GM18507 (cell line): ENCODE data around the gene SETMAR.
"Not testable (repeated sequence)": the region's sequence is repeated elsewhere in the genome, so short reads cannot be mapped to it uniquely, and the experiment has no call there.

Experiments
- DNase-seq: peaks from one replicate; pipeline ENCODE4 v3.0.0; 2011; ENCODE audit warnings: low read depth; ENCODE audit not compliant: insufficient read length; ENCODE audit errors: extremely low spot score
- FAIRE-seq: peaks from 2 replicates; lab custom pipeline; 2011; peaks lifted over from hg19 to GRCh38; lab: Jason Lieb, UNC

The SETMAR gene

DNA sequence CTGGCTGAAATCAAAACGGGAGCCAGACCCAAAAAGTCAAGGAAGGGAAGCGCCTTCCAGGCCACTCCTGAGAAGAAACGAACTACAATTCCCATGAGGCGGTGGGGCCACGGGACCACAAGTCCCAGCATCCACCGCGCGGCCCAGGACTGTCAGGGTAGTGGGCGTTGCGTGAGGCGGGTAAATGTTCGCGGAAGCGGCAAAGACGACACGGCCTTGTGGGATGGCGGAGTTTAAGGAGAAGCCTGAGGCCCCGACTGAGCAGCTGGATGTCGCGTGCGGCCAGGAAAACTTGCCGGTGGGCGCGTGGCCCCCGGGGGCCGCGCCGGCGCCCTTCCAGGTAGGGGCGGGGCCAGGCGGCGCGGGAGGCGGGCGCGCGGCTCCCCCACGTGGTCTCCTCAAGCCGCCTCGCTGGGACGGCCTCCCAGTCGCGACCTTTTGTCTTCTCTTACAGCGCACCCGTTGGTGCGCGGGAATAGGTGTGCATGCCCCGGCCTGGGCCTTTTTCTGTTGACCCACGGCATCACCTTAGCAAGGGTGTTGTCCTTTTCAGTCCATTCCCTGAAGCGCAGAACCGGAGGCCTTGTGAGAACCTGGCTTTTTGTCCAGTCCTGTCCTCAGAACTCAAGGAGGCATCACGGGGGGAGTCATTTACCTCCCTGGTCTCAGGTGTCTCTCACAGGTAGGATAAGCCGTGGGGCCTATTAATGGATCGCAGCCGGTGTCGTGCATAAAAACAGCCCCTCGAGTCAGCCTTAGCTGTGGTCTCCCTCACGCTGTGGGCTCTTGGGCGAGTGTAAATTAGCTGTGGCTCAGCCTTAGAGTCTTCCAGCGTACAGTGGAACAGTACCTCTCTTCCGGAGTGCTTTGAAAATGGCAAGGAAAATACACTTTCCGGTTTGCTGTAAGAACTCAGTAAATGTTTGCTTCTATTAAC, at the start of gene SETMAR:
TSS of gene SETMAR (plus strand) at position 183 of the 937 bp plus-strand sequence. CDS start at position 185, 2 bp downstream.
- DNase-seq: peak; percentile 89
- FAIRE-seq: peak; percentile 92

DNA sequence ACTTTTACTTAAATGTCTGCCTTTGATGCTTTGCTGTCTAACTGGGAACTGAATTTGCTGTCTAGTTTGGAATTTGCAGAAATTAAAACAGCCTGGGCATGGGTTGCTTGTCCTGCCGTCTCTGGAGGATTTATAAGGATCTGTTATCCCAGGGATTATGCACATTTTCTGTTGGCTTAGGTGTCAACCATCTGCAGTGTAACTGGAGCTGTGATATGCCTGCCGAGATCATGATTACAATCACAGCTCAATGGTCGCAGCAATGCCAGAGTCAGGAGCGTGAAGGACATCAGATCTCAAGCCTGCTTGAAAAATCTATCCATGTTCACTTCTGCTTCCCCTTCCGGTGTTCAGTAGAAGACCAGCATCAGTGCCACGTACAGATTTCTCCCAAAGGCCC, 41.8 kb upstream of the SETMAR start:
- FAIRE-seq (no peak), DNase-seq (no peak)

DNA sequence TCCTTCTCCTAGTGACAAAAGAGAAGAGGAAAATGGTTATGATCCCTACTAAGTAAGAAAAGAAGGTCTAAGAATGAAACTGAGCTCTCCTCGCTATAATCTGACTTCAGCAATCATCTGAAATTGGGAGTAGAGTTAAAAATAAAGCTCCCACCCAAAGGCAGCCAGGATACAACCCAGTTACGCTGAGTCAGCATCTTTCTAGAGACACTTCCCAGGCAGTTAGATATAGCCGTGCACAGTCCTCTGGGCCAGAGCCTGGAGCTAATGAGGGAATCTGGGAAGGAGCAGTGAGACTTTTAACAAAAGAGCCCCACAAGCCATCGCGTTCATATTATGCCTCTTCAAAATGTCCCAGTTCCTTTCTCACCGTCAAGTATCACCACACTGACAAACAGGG, 39.1 kb upstream of the SETMAR start:
- DNase-seq (no peak), FAIRE-seq (no peak)

DNA sequence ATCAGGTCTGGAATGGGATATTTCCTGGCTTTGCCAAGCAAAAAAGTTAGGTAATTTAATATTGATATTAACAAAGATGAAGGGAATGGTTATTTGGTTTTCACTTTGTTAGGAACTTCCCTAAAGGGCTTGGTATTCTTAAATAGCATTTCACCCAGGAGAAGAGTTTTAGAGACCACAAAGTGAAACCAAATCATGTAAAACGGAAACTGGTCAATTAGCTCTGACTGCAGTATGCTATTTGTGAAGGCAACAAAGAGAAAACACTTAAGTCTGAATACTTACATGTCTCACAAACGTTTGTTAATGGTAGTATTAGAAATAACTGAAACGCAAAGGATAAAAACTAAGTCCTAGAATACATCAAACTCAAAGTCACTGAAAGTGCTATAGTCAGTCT, 32.4 kb upstream of the SETMAR start:
- DNase-seq (no peak), FAIRE-seq (peak; percentile 68)

DNA sequence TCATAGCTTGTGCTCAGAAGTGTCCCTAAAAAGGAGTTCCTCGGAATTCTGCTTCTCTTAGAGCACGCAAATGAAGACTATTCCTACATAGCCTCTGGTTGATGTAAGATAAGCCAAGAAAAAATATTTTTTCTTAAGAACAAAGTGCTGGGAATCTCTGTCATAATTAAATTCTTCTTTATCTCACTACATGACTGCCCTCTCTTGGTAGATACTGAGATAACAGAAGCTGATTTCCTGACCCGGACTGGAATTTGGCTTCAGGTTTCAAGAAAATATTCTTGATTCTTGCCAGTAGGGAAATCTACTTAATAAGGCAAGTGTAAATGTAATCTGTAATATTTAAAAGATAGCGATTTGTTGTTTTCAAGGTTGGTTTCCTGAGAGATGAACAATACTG, 31.3 kb upstream of the SETMAR start:
- FAIRE-seq (peak; percentile 15), DNase-seq (no peak)

DNA sequence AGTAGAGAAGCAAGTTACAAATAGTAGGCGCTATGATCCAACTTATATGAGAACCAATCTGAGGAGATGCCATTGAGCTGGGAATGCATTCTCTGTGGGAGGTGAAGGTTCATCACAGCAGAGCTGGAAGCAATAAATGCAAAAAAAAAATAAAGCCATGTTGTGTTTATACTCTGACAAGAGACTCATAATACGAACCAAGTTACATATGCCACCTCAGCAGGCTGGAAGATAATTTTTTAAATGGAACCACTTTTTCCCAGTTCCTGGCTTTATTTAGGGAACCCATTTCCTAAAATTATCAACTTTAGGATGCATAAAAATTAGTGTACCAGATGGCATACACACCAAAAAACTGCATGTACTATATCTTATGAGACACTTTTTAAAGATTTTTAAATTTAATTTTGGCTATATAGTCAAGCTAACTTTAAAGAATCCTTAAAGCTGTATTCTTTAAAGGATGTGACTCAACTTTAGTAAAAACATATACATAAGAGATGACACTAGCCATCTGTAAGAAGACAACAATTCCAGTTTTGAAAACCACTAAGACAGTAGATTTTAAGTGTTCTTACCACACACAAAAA, 23.6 kb upstream of the SETMAR start:
- no peak for FAIRE-seq
- DNase-seq: no peak

DNA sequence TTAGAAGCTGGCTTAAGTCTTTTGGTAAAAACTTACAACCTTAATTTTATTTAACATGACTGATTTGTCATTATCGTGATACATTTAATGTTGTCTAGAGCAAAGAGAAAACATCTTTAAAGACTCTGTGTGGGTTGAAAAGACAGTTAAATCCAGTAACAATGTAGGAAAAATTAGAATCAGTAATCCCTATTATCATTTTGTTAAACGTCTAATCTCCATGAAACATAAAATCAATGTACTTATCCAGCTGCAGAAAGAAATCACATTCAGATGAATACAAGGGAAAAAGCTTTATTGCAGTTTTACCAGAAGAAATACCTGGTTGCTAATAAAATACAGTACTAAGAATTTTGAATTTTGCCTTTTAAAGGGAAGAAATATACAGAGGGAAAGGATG, 21.2 kb upstream of the SETMAR start:
- no peak for FAIRE-seq
- no peak for DNase-seq

DNA sequence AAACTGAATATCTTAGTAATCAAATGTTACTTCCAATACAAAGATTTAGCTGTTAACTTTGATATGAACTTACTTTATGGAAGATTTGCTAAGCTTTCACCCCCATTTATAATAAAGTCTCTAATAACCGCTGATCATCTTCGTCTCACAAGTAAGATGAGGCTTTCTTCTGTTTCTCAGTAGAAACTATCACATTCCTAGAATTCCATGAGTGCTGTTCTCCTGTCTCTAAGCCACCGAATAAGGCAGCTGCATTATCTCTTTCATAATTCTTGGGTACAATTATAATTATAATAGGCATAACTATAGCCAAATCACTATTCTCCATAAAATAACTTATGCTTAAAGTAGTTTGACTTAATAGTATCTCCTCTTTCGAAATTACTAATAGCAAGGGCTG, 18.3 kb upstream of the SETMAR start:
- no peak for DNase-seq
- no peak for FAIRE-seq

DNA sequence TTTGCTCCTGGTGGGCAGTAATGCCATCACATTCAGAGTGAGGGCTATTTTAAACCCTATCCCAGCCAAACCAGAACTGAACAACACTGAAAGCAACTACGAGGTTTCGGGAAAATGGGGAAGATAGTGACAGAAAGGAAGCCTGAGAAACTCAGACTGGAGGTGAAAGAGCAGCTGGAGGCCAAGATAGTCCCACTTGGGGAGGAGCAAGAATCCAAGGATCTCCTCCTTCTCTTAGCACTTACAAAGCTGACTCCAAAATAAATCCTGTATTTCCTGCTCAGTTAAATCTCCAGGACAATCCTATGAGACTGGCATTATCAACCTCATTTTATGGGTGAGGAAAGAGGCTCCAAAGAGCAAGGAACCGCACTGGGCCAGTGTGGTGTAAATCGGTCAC, 14.1 kb upstream of the SETMAR start:
- no peak for FAIRE-seq

DNA sequence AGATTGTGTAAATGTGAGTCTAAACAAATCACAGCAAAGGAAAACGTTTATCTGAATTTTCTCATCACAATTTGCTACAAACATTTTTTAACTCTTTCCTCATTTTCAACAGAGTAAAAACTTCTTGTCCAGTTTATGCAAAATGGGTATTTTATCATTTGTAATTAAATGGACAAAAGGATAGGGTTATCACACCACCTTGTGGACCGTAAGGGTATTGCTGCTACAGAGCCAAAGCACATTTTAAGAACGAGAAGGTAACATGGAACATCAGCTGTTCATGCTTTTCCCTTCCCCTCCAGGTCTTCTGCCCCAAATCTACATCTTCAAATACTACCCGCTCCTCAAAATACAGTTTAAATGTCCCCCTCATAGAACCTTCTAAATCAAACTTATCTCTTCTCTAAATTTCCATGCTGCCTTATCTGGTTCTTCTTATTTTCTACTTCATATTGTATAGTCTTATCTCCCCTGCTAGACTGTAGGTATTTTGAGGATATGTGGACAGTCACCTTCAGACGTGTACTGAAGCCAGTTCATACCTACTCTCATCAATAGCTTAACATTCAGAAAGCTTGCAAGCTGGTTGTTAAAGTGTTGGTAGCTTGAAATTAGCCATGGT, 12.8 kb upstream of the SETMAR start:
- peak; percentile 83 for FAIRE-seq
- no peak for DNase-seq

More for the DNA sequence above, 14.1 kb upstream of the SETMAR start:
- DNase-seq: no peak

DNA sequence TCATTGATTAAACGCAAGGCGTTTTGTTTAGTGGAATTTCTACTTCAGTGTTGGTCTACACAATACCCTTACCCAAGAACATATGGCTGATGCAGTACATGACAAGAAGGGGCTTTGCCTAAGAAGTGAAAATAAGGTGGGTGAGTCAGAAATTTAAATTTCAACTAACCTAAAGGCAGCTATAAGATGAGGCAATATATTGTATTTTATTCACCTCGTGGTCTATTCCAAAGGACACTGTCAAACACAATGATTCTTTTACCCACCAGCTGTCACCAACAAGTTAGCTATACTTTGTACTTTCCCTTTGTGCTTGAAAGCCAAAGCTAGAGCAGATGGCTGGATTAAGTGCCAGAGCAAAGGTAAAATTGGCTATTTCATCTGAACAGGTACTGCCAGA, 10.9 kb upstream of the SETMAR start:
- FAIRE-seq (no peak), DNase-seq (no peak)

DNA sequence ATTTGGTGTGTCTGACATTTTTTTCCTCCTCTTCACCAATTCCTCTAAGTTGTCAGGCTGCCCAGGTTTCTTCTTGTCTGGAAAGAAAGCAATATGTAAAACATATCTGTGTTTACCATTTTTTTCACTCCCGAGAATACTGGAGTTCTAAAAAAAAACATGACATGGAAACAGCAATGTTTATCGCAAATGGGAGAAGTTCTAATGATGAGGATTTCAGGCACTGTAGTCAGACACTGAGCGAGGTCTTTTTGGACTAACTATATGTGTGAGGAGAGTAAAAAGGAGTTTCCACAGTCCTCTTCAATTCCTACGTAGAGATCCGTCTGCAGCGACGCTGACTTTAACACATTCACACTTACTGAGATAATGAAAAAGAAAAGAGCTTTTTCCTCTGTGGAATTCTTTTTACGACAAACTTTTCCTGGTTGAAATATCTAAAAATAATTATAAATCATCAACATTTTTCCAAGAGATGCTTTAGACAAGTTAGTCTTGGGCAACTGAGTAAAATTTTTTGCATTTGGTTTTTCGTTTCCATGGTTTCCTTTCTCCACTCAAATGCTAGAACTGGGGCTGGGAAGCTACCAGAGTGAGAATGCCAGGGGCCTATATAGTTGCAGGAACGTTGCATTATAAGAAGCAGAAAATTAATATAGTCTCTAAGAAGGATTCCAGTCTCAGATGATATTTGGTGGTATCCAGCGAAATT, 8.4 kb upstream of the SETMAR start:
- no peak for FAIRE-seq
- DNase-seq: no peak

DNA sequence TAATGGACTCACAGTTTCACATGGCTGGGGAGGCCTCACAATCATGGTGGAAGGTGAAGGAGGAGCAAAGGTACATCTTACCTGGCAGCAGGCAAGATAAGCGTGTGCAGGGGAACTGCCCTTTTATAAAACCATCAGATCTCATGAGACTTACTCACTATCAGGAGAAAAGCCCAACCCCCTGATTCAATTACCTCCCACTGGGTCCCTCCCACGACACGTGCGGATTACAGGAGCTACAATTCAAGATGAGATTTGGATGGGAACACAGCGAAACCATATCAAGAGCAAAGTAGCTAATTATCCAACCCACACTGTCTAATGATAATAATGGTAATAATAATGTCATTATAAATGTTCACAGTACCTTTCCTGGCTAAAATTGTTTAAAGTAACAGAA, 6.7 kb upstream of the SETMAR start:
- DNase-seq, FAIRE-seq: not testable (repeated sequence)

DNA sequence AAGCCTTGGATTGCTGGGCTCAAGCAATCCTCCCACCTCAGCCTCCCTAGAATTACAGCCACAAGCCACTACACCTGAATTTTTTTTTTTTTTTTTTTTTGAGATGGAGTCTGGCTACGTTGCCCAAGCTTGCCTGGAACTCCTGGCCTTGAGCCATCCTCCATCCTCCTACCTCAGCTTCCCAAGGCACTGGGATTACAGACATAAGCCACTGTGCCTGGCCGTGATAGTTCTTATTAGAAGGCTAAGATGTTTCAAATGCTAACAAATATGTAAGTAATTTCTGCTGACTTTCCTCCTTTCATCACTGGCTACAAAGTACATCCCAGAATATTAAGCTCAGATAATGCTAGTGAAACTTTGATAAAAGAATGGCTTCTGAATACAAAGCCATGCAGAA, 5.7 kb upstream of the SETMAR start:
- DNase-seq (no peak), FAIRE-seq (no peak)

DNA sequence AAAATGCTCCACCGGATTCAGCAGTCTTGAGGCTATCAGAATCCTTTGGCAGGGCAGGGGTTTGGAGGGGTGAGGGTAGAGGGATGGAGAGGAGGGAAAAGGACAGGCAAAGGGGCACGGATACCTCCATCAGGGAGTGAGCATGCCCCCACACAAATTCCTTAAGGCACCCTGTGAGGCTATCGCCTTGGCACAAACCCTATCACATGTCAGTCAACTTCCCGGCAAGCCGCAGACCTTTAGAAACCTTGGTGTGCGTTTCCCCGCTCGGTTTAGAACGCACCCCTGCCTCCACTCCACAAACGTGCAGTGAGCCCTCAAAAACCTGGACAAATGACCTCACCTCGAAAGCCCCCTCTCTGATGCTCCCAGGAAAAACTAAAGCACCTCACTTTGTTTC, 422 bp upstream of the SETMAR start:
- FAIRE-seq (no peak), DNase-seq (no peak)

DNA sequence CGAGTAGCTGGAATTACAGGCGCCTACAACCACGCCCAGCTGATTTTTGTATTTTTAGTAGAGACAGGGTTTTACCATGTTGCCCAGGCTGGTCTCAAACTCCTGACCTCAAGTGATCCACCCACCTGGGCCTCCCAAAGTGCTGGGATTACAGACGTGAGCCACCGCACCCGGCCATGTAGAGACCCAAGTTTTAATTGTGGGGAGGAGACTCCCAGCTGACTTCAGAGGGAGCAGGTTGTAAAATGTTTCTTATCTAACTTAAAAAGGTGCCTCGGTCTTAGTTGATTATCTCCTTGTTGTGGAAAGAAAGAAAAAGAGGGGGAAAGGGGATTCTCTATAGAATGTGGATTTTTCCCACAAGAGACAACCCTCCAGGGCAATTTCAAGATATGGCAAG, 2.0 kb downstream of the SETMAR start:
- not testable (repeated sequence) for DNase-seq, FAIRE-seq

DNA sequence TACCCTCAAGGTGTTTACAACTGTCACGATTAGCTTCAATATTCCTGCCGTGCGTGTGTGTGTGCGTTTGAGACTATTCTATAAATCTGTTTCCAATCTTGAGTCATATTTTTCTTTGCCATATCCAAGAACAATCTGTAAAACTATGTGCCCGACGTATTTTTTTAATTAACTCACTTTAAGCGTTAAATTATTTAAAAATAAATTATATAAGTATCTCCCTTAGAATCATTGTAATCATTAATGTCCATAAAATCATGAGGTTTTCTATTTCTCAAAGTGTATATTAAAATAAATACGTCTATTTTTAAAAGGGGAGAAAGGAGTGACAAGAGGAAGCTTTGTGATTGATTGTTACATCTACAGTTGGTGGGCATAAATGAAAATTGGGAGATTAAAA, 2.9 kb downstream of the SETMAR start:
- DNase-seq (no peak), FAIRE-seq (no peak)

DNA sequence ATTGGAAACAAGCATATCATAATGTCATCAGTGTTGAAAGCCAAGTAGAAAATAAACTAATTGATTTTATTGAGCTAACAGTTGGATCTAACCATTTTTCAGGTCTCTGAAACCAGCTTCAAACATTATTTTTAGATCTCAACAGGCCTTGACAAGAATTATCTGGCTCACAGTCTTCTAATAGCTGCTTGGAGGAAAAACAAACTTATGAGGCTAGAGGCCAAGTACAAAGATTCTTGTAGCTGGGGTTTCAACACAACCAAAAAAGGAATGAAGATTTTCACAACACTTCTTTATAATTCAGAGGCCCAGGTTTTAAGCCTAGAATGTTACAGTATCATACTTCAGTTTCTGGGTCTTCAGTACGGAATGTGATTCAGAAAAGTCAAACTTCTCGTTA, 3.7 kb downstream of the SETMAR start:
- DNase-seq (no peak), FAIRE-seq (no peak)

DNA sequence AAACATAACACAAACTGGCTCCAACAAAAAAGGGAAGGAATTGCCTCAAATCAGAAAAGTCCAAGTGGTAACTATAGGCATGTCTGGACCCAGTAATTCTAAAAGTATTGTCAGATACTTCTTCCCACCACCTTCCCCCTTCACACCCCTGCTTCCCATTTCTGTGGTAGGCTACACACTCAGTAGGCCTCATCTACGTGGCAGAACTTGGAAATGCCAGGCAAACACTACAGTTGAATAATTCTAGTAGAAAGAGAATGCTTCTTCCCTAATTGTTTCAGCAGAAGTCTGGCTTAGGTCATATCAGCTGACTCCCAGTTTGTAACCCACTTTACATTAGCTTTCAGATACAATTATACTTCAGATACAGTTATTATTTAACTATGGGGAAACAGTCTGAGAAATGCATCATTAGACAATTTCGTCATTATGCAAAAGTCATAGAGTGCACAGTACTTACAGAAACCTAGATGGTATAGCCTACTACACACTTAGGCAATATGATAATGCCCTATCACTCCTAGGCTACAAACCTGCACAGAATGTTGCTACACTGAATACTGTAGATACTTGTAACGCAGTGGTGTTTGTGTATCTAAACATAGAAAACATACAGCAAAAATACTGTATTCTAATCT, 6.4 kb downstream of the SETMAR start:
- DNase-seq (no peak), FAIRE-seq (peak; percentile 31)

DNA sequence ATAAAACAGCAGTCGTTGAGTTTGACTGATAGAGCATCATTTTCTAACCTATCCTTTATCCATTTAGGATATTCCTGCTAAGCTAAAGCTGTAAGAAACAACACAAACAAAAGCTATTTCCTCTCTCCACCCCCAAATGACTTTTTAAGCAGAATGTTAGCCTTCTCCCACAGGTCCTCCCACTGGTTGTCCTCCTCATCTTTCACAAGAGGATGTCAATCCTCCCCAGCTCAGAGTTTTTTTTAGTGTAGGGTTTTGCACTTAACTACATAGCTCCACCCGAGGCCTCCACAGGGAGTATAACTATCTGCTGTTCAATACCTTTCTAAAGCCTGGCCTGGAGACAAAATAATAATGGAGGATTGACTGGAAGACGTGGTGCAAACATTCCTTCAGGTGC, 7.8 kb downstream of the SETMAR start:
- DNase-seq (no peak), FAIRE-seq (no peak)
